Stimulated activated naive CD4-positive, alpha-beta T cell (primary cell): ENCODE results near the gene ADAM20.
"Not testable (repeated sequence)": the region's sequence is repeated elsewhere in the genome, so short reads cannot be mapped to it uniquely, and the experiment has no call there.

ENCODE experiments used
- DNase-seq, 6 experiments: peaks; one replicate each; lab custom pipeline; 2025; lab: John Stamatoyannopoulos, UW

ADAM20 gene

DNA sequence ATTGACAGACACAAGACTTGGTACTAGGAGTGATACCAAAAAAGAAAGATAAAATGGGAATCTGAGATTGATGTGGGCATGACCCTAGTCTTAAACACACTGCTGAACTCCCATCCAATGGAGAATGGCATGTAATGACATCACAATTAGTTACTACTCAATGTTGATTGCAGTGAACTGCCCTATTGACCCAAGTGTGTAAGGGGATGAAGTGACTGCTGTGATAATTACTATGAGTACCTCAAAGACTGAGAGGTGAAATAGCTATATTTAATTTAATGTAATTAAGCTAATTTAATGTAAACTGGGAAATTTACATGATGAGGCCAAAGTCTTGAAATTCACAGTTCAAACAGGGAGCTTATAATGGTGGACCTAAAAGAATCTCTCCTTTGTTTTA is at the start of gene ADAM20:
Gene ADAM20 (minus strand): TSS at position 101 of the 400 bp plus-strand sequence. CDS start 10,247 bp downstream, outside the sequence.
- DNase-seq: no peak

DNA sequence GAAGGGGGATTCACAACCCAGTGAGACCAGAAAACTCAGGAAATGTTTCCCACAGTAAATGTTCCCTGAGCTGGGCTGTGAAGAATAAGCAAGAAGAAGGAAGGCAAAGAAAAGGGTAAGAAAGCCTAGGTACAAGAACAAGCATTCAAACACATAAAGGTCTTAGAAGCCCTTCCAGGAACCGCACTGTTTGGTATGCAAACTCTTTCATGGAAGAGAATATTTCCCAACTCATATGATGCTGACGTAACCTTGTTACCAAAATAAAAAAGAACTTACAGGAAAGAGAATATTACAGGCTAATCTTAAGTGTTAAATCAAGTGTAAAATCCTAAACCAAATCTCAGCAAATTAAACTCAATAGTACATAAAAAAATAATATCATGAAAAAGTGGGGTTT is 42.1 kb upstream of the ADAM20 start:
- no peak for DNase-seq

DNA sequence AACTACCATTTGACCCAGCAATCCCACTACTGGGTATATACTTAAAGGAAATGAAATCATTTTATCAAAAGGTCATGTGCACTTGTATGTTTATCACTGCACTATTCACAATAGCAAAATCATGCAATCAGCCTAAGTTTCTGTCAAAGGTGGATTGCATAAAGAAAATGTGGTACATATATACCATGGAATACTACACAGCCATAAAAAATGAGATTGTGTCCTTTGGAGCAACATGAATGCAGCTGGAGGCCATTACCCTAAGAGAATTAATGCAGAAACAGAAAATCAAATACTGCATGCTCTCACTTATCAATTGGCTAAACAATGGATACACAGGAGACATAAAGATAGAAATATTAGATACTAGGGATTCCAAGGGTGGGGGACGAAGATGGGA is 38.2 kb upstream of the ADAM20 start:
- no peak for DNase-seq

- DNase-seq: no peak
Measured at GRCh38 chr14:70571139-70571538, 36.3 kb upstream of the ADAM20 start.

DNA sequence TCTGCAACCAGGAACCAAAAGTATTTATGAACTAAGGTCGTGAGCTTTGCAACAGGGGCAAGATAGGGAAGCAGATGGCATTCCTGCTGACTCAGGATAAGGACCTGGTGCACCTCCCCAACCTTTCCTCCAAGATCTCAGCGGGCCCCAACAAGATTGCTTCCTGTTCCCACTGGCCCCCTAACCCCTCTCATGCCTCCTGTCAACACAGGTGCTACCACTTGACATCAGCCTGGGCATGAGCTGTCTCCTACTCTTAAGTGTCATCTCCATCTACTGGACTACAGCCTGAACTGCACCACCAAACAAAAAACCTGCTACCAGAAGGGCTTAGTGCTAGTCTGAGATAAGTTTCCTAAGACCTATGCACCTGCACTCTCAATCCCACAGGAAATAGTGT is 33.0 kb upstream of the ADAM20 start:
- no peak for DNase-seq

- DNase-seq: no peak
Measured at GRCh38 chr14:70563869-70564268, 29.1 kb upstream of the ADAM20 start.

DNA sequence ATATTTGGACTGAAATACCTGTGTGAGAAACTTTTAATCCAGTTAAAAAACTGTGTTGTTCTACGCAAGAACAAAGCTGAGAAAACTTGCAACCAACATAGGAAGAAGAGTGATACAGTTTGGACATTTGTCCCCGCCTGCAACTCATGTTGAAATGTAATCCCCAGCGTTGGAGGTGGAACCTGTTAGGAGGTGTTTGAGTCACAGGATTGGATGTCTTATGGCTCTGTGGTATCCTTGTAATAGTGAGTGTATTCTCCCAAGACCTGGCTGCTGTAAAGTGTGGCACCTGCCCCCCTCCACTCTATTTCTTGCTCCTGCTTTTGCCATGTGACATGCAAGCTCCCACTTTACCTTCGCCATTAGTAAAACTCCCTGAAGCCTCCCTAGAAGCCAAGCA is 28.6 kb upstream of the ADAM20 start:
- no peak for DNase-seq

DNA sequence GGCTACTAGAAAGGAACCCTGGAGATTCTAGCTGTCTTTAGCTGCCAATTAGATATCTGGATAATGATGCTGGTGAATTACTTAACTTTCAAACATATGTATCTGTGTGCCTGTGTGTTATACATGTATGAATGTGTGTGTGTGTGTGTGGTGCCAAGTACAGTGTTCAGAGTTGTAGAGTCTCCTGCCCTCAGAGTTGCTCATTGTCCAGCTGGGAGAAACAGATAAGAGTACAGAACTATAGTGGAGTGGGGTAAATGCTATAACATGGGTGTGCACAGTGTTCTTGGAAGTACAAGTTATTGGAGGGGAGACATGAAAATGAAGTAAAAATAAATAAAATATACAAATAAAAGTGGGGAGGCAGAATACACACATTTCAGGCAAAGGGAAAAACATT is 23.6 kb upstream of the ADAM20 start:
- no peak for DNase-seq

- DNase-seq: no peak
Measured at GRCh38 chr14:70555890-70556289, 21.1 kb upstream of the ADAM20 start.

DNA sequence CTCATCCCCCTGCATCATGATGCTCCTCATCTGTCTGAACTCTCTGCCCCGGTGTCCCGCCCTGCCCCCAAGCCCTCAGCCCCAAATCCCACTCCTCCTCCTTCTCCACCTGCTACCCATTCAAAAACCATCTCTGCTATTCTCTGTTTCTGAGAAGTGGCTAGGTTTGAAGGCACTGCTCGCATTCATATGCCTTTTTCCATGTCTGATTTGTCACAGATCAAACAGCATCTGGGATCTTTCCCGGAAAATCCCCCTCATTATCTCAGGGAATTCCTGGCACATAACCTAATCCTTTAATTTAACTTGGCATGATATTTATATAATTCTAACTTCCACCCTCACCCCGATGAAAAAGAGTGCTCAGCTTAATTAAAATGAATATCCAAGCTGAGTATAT is 3.3 kb upstream of the ADAM20 start:
- DNase-seq: no peak

DNA sequence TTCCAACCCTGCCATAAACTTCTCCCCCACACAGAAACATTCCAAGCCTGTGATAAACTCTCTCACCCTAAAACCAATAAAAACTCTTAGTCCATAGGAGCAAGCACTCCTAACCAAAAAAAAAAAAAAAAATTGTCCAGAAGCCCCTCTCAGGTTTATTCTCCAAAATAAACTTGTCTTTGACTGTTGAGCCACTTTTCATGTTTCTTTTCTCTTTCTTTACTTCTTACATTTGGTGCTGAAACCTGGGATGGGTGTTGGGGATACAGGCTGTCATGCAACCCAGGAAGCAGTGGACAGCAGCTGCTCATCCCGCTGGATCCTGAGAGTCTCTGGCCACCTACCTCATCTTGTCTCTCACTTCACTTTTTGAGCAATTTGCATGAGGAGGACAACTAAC is 2.0 kb upstream of the ADAM20 start:
- DNase-seq: no peak

GRCh38 chr14:70530417-70530816 is 4.4 kb downstream of the ADAM20 start:
- DNase-seq: no peak

- DNase-seq: no peak
Measured at GRCh38 chr14:70527501-70528105, 7.2 kb downstream of the ADAM20 start.

GRCh38 chr14:70525691-70526090 is 9.1 kb downstream of the ADAM20 start:
- DNase-seq: no peak

DNA sequence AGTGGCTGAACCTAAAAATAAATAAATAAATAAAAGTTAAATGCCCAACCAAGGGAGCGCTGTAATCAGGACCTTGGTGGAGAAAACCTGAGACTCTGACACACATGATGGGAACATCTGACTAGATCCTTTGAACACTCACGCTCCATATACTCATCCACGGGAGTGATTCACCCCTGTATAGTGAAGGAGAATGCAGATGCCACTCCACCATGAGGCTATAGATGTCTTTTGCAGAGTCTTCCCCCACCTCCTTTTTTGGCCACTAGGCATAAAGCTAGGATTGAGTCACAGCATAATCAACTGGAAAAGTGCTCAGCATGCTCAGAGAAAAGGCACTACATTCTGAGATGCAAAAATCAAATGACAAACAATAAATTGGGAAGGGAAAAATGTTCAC is 19.0 kb downstream of the ADAM20 start:
- no peak for DNase-seq

DNA sequence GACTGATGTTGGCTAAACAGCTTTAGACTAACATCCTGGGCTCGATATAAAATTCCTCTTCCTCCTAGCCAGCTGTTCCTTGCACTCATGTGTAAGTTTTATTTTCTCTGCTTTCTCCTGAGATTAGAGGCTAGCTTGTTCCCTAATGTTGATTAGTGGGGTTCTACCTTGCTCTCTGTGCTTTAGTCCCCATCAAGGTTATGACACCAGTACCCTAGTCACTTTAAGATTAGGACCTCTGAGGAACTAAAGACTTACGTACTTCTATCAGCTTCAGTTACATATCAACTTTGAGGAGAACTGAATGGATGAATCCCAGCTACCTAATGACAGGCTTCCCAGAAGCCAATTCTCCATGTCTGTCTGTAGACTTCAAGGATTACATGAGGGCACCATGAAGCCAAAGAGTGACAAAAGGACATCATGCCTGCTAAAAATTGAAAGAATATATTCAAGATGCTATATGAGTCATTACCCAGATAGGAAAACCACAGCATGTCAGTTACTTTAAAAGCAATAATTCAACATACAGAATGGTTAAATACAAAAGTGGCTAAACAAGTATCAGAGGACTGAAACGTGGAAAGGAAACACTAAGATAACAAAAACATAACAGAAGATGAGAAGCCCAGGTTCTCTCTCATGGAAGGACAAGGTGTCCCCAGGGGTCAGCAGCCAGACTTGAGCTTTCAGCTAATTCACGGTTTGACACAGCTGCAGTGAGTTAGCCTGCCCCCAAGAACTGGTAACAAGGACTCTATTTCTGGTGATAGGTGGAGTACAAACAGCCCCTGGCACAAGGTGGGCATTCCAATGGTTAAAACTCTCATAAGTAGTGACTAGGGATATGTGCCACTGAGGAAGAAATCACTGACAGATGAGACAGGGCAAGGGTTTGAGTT is 20.4 kb downstream of the ADAM20 start:
- no peak for DNase-seq

- DNase-seq: no peak
Measured at GRCh38 chr14:70498191-70498590, 36.6 kb downstream of the ADAM20 start.

- DNase-seq: no peak
Measured at GRCh38 chr14:70489579-70490200, 45.1 kb downstream of the ADAM20 start.

- not testable (repeated sequence) for DNase-seq
Measured at GRCh38 chr14:70477356-70478105, 57.3 kb downstream of the ADAM20 start.

GRCh38 chr14:70475459-70475858 is 59.3 kb downstream of the ADAM20 start:
- DNase-seq: not testable (repeated sequence)

DNA sequence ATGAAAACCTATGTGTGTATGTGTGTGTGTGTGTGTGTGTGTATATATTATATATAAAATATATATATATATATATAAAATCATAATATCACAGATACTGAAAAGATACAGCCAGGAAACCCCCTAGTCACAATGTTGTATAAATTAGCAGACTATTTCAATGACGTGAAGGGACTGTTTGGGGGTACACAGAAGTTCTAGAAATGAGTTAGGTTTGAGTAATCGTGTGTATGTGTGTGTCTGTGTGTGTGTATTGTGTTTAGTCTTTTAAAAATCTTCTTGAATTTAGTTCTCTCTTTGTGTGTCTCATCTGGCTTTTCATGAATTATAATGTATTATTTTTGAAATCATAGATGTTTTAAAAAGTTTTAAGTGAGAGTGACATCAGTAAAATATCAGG is 61.0 kb downstream of the ADAM20 start:
- DNase-seq: no peak
